Right lobe of liver (tissue), 4 donors: ENCODE data around the gene ARHGAP36.

Experiments used
- CTCF ChIP-seq, 4 donors: fragments of 200-600 bp in 3 of 4; fragments of 450-650 bp in 1 of 4; IDR thresholded peaks; one replicate each; pipeline versions ENCODE4 v1.5.1 to v1.8.0; 2016 to 2022; ENCODE audit warnings: antibody characterized with exemption in 4 of 4, mild to moderate bottlenecking in 2 of 4
- POLR2A ChIP-seq: fragments of 450-650 bp; IDR thresholded peaks from one replicate; pipeline ENCODE4 v1.6.1; 2017; ENCODE audit warnings: antibody characterized with exemption, mild to moderate bottlenecking
- donor health status: DM: no; HTN: no; CAD: no.
- donor health status: DM: no; HTN: no; CAD: no.
- donor health status: DM: no; HTN: yes; CAD: no.

- TF ChIP-seq CTCF (IDR thresholded peaks at IDR 0.05), result no peak
- TF ChIP-seq POLR2A, result no peak
These were observed 80.9 kb downstream of the ARHGAP36 start for GRCh38 chrX:131139072-131139471.
